ENCODE data around the gene ARL6IP5. TPM values are rescaled to one million over a fixed set of nuclear protein-coding genes. Genes with fewer than 3 reads are reported as not detected.

ARL6IP5 gene
- total RNA-seq, 1 experiment from 2014 or later = 16.9 TPM

DNA sequence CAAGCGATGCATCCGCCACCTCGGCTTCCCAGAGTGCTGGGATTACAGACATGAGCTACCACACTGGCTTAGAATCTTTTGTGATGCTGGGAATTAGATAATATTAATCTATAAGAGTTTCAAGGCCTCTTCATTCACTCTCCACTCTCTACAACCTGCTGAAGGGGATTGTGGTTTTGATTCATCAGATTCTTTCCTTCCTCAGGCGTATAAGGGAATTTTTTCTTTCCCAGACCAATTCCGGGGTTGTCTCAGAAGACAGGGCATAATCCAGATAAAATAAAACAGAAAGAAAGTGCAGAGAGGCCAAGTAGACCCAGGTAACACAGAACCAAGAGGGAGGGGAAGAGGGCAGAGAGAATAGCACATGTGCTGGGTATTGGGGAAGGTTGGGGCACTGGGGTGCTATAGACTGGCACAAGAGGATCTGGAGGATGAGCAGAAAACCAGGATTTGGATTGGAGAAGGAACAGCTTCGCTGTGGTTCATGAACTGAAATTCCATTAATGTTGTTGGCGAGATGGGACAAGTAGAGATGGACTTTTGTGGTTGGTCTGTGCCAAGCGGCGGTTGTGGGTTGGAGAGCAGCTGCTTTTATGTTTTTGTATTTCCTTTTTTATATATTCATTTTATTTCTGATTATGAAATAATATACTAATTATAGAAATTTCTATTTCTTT is 12.8 kb downstream of the ARL6IP5 start:
- no peak for DNase-seq
- Mint-ChIP-seq H3K4me1 (peaks cover 5 to 6% of the 10 kb centered on the region in 2 experiments), H3K36me3 (ENCODE audit: insufficient read depth in 1 of 3, low read depth in 3 of 3) (peaks cover 0 to 9% (median 0%) of the 10 kb centered on the region in 3 experiments; a peak in 1 of 7 replicates), H3K27ac (no peak overlapping the region; a peak in 1 of 7 replicates), H3K4me3 (no peak overlapping the region), H3K9me3 (no peaks in the 10 kb centered on the region), H3K27me3 (ENCODE audit: low read depth) (no peaks in the 10 kb centered on the region)
- H3K23me2 ChIP-seq (ENCODE audit: insufficient read length, low read depth, low read length, poor library complexity, severe bottlenecking) = no peaks in the 10 kb centered on the region
- H3K4me2 ChIP-seq (ENCODE audit: insufficient read depth, insufficient read length, low read length) = no peak overlapping the region
- no peaks in the 10 kb centered on the region for H3K27me3 ChIP-seq (ENCODE audit: insufficient read depth, low read length)
- no peak overlapping the region for H3K56ac ChIP-seq (ENCODE audit: insufficient read length, low read depth, low read length)
- H4K20me1 ChIP-seq (ENCODE audit: control insufficient read depth, insufficient read depth, insufficient read length) = no peaks in the 10 kb centered on the region
- TF ChIP-seq CTCF (conservative IDR thresholded peaks at IDR 0.05) = no peak
- no peak overlapping the region for H3T11ph ChIP-seq (ENCODE audit: low read length)
- no peak overlapping the region for H3K18ac ChIP-seq (ENCODE audit: insufficient read length, low read depth, low read length)
- H4K5ac ChIP-seq (ENCODE audit: insufficient read length, low read depth, low read length) = no peak overlapping the region
- H2AFZ ChIP-seq (ENCODE audit: low read length) = no peak overlapping the region
- WGBS (ENCODE audit: extremely low coverage, insufficient read length, low lambda C conversion rate) = no CpG with 5 or more reads among the region's 9 CpGs
- H3K9ac ChIP-seq (ENCODE audit: extremely low read depth, insufficient read length, low read length) = no peak overlapping the region
- H3K79me2 ChIP-seq (ENCODE audit: insufficient read depth, low read length) = no peaks in the 10 kb centered on the region; the same call in 1 of the 2 replicates
- no peak overlapping the region for H2AK5ac ChIP-seq (ENCODE audit: insufficient read length, low read length)
- no peak overlapping the region for H2BK5ac ChIP-seq (ENCODE audit: insufficient read length, low read length)
- H2BK12ac ChIP-seq (ENCODE audit: insufficient read length, low read depth, low read length) = peak overlapping the region; percentile 50
- H3K14ac ChIP-seq (ENCODE audit: insufficient read depth, low read length) = no peak overlapping the region
- H3K4ac ChIP-seq (ENCODE audit: low read depth, low read length) = no peak overlapping the region
- H2BK15ac ChIP-seq (ENCODE audit: low read depth, low read length) = no peak overlapping the region
- H3K27ac ChIP-seq (ENCODE audit: insufficient read length, low read depth, low read length) = no peak overlapping the region
- no peak overlapping the region for H2BK120ac ChIP-seq (ENCODE audit: low read depth, low read length, poor library complexity, severe bottlenecking)
- H4K91ac ChIP-seq (ENCODE audit: insufficient read length, low read depth, low read length) = no peak overlapping the region
- H3K4me1 ChIP-seq (ENCODE audit: insufficient read depth, low read length) = peaks cover 3% of the 10 kb centered on the region; the same call in 1 of the 2 replicates
- no peaks in the 10 kb centered on the region for H3K79me1 ChIP-seq (ENCODE audit: insufficient read depth, low read depth, low read length, poor library complexity, severe bottlenecking)
- no peaks in the 10 kb centered on the region for H3K9me3 ChIP-seq (ENCODE audit: control insufficient read depth, low read depth, low read length)
- no peak overlapping the region for H2BK20ac ChIP-seq (ENCODE audit: low read depth, low read length, poor library complexity, severe bottlenecking)
- H4K8ac ChIP-seq (replicated peaks; ENCODE audit: insufficient read length, low read depth, low read length) = no peak overlapping the region
- no peak overlapping the region for H3K23ac ChIP-seq (ENCODE audit: insufficient read length, low read depth, low read length)

Measured in H9 (cell line).